IMR-90 (cell line): ENCODE results near the gene APP. TPM values are rescaled to one million over a fixed set of nuclear protein-coding genes. Genes with fewer than 3 reads are reported as not detected.

Experiments
- ATAC-seq: fragments of 200-7000 bp; cut with Tn5 transposase; 2 replicates; pipeline ENCODE4 v1.9.1; 2020; ENCODE audit warnings: low read depth, mild to moderate bottlenecking, moderate library complexity
- BruUV-seq: library from RNA; stranded (reverse); fragments of 400-500 nt; replicated peaks from 2 replicates; lab custom pipeline; 2021; lab: Mats Ljungman, UMichigan
- CTCF ChIA-PET: fragments of 300-600 bp; formaldehyde crosslinking; extraction: SDS; loops from one replicate; lab custom pipeline; 2021; ENCODE audit warnings: antibody characterized with exemption; lab: Yijun Ruan, JAX
- POLR2A ChIA-PET: fragments of 300-600 bp; sonication (Branson Sonifier 250); formaldehyde crosslinking; loops from one replicate; lab custom pipeline; 2022; ENCODE audit warnings: antibody characterized with exemption; ENCODE audit not compliant: unreplicated experiment; lab: Charles Lee
- DNase-seq: peaks from one replicate; pipeline ENCODE4 v3.0.0; 2013
- H2AFZ ChIP-seq: replicated peaks from 2 replicates; pipeline ENCODE3; 2013; ENCODE audit warnings: low read length, mild to moderate bottlenecking; ENCODE audit not compliant: poor library complexity
- H2AK5ac ChIP-seq: 2 replicates; pipeline ENCODE4 v1.6.1; 2013; ENCODE audit warnings: low read depth, low read length, inconsistent platforms
- H2AK9ac ChIP-seq: replicated peaks from 2 replicates; pipeline ENCODE3; 2013; ENCODE audit warnings: mild to moderate bottlenecking, low read depth, low read length, moderate library complexity; ENCODE audit not compliant: poor library complexity
- H2BK120ac ChIP-seq: 2 replicates; pipeline ENCODE4 v1.6.1; 2013; ENCODE audit warnings: low read depth, low read length, inconsistent platforms
- H2BK15ac ChIP-seq: 3 replicates; pipeline ENCODE4 v1.6.1; 2013; ENCODE audit warnings: low read depth, low read length, inconsistent platforms
- H2BK20ac ChIP-seq: 2 replicates; pipeline ENCODE4 v1.6.1; 2013; ENCODE audit warnings: low read depth, mild to moderate bottlenecking, inconsistent platforms, low read length, moderate library complexity
- H2BK5ac ChIP-seq: 2 replicates; pipeline ENCODE4 v1.6.1; 2013; ENCODE audit warnings: mild to moderate bottlenecking, low read depth, low read length, inconsistent platforms; ENCODE audit not compliant: poor library complexity, severe bottlenecking
- H3K14ac ChIP-seq: replicated peaks from 2 replicates; pipeline ENCODE4 v1.6.1; 2013; ENCODE audit warnings: low read depth, low read length, inconsistent platforms
- H3K18ac ChIP-seq: 2 replicates; pipeline ENCODE4 v1.6.1; 2013; ENCODE audit warnings: low read depth, low read length, control low read depth
- H3K23ac ChIP-seq: 2 replicates; pipeline ENCODE4 v1.6.1; 2013; ENCODE audit warnings: low read depth, low read length, inconsistent platforms
- H3K27ac ChIP-seq: 2 replicates; pipeline ENCODE4 v1.5.1; 2013; ENCODE audit warnings: mild to moderate bottlenecking, control low read depth, low read length; ENCODE audit not compliant: insufficient read depth
- H3K27me3 ChIP-seq: 2 replicates; pipeline ENCODE4 v1.6.1; 2013; ENCODE audit warnings: low read length; ENCODE audit not compliant: control insufficient read depth, insufficient read depth
- H3K36me3 ChIP-seq: 2 replicates; pipeline ENCODE4 v1.6.1; 2013; ENCODE audit warnings: low read length, mixed read lengths; ENCODE audit not compliant: control insufficient read depth, insufficient read depth
- H3K4ac ChIP-seq: 2 replicates; pipeline ENCODE4 v1.6.1; 2013; ENCODE audit warnings: low read depth, low read length, inconsistent platforms
- H3K4me1 ChIP-seq: 2 replicates; pipeline ENCODE4 v1.6.1; 2013; ENCODE audit warnings: low read length, mixed read lengths; ENCODE audit not compliant: control insufficient read depth, insufficient read depth
- H3K4me2 ChIP-seq: 2 replicates; pipeline ENCODE4 v1.6.1; 2013; ENCODE audit warnings: low read depth, mild to moderate bottlenecking, control low read depth, low read length, moderate library complexity
- H3K4me3 ChIP-seq: 2 replicates; pipeline ENCODE4 v1.5.1; 2013; ENCODE audit warnings: low read depth, mild to moderate bottlenecking, control low read depth, low read length, moderate library complexity; ENCODE audit not compliant: insufficient read depth
- H3K56ac ChIP-seq: 2 replicates; pipeline ENCODE4 v1.6.1; 2013; ENCODE audit warnings: low read length, inconsistent platforms; ENCODE audit not compliant: insufficient read depth; ENCODE audit errors: extremely low read depth
- H3K79me1 ChIP-seq, 2 experiments: 2 replicates each; pipeline ENCODE4 v1.6.1; 2013; ENCODE audit warnings: low read length in 2 of 2, inconsistent platforms in 1 of 2, low read depth in 1 of 2
- H3K9ac ChIP-seq: 2 replicates; pipeline ENCODE4 v1.6.1; 2013; ENCODE audit warnings: low read depth, low read length, control low read depth
- H3K9me1 ChIP-seq: 2 replicates; pipeline ENCODE4 v1.6.1; 2013; ENCODE audit warnings: low read length, inconsistent platforms; ENCODE audit not compliant: insufficient read depth
- H3K9me3 ChIP-seq: 2 replicates; pipeline ENCODE4 v1.6.1; 2013; ENCODE audit warnings: low read length; ENCODE audit not compliant: control insufficient read depth, insufficient read depth
- H4K20me1 ChIP-seq: 2 replicates; pipeline ENCODE4 v1.6.1; 2013; ENCODE audit warnings: low read length, inconsistent platforms; ENCODE audit not compliant: insufficient read depth
- H4K5ac ChIP-seq: 2 replicates; pipeline ENCODE4 v1.6.1; 2013; ENCODE audit warnings: mild to moderate bottlenecking, low read depth, low read length, control low read depth
- H4K8ac ChIP-seq, 2 experiments: 2 replicates each; pipeline ENCODE4 v1.6.1; 2013; ENCODE audit warnings: low read depth in 2 of 2, low read length in 2 of 2, control low read depth in 1 of 2, inconsistent platforms in 1 of 2
- H4K91ac ChIP-seq: 2 replicates; pipeline ENCODE4 v1.6.1; 2013; ENCODE audit warnings: low read depth, low read length, inconsistent platforms; ENCODE audit not compliant: insufficient read depth
- BHLHE40 ChIP-seq: fragments of 150-350 bp; IDR thresholded peaks from 2 replicates; pipeline ENCODE4 v1.6.1; 2016; ENCODE audit warnings: mild to moderate bottlenecking, low read depth, low read length
- CEBPB ChIP-seq: IDR thresholded peaks from 2 replicates; pipeline ENCODE4 v1.6.1; 2012; ENCODE audit warnings: low read depth, low read length, improper control_type of control experiment
- CHD1 ChIP-seq: IDR thresholded peaks from 2 replicates; pipeline ENCODE4 v1.6.1; 2012; ENCODE audit warnings: low read depth, low read length, improper control_type of control experiment
- CTCF ChIP-seq: conservative IDR thresholded peaks from 2 replicates; pipeline ENCODE4 v1.5.1; 2012; ENCODE audit warnings: mild to moderate bottlenecking, low read depth, low read length, improper control_type of control experiment
- ELK1 ChIP-seq: fragments of 150-350 bp; IDR thresholded peaks from 2 replicates; pipeline ENCODE4 v1.6.1; 2016; ENCODE audit warnings: low read depth, mild to moderate bottlenecking, low read length, moderate library complexity, borderline replicate concordance
- FOS ChIP-seq: fragments of 150-350 bp; IDR thresholded peaks from 2 replicates; pipeline ENCODE4 v1.6.1; 2016; ENCODE audit warnings: low read depth, low read length
- MAFK ChIP-seq: IDR thresholded peaks from 2 replicates; pipeline ENCODE4 v1.6.1; 2012; ENCODE audit warnings: low read depth, low read length, improper control_type of control experiment
- MAZ ChIP-seq: IDR thresholded peaks from 2 replicates; pipeline ENCODE4 v1.6.1; 2012; ENCODE audit warnings: low read depth, mild to moderate bottlenecking, low read length, improper control_type of control experiment, moderate library complexity, borderline replicate concordance
- MXI1 ChIP-seq: IDR thresholded peaks from 2 replicates; pipeline ENCODE4 v1.6.1; 2012; ENCODE audit warnings: low read depth, mild to moderate bottlenecking, low read length, moderate library complexity, borderline replicate concordance
- NFE2L2 ChIP-seq: fragments of 150-350 bp; IDR thresholded peaks from 2 replicates; pipeline ENCODE4 v1.6.1; 2016; ENCODE audit warnings: low read depth, mild to moderate bottlenecking, low read length
- POLR2A ChIP-seq: IDR thresholded peaks from 2 replicates; pipeline ENCODE4 v1.6.1; 2012; ENCODE audit warnings: mild to moderate bottlenecking, low read depth, low read length
- RAD21 ChIP-seq: IDR thresholded peaks from 2 replicates; pipeline ENCODE4 v1.6.1; 2012; ENCODE audit warnings: low read length, improper control_type of control experiment
- RCOR1 ChIP-seq: IDR thresholded peaks from 2 replicates; pipeline ENCODE4 v1.6.1; 2012; ENCODE audit warnings: mild to moderate bottlenecking, low read length, improper control_type of control experiment; ENCODE audit not compliant: insufficient replicate concordance
- RFX5 ChIP-seq: IDR thresholded peaks from 2 replicates; pipeline ENCODE4 v1.8.0; 2012; ENCODE audit warnings: low read depth, mild to moderate bottlenecking, low read length, moderate library complexity
- SMC3 ChIP-seq: fragments of 150-350 bp; IDR thresholded peaks from 2 replicates; pipeline ENCODE4 v1.6.1; 2016; ENCODE audit warnings: low read depth, mild to moderate bottlenecking, antibody characterized with exemption, low read length, moderate library complexity
- USF2 ChIP-seq: fragments of 150-350 bp; IDR thresholded peaks from 2 replicates; pipeline ENCODE4 v1.6.1; 2017; ENCODE audit warnings: mild to moderate bottlenecking, antibody characterized with exemption, low read length, low read depth
- WGBS, 2 experiments: methylation state at CpG; one replicate each; pipeline versions ENCODE4 v1.1.5 to v1.1.7; 2013; ENCODE audit warnings: missing lambda C conversion rate in 2 of 2; ENCODE audit not compliant: insufficient read length in 1 of 2; ENCODE audit errors: extremely low coverage in 2 of 2; 5-methylcytosine and 5-hydroxymethylcytosine counted together
- dilution Hi-C: fragments of 300-500 bp; cut with HindIII; formaldehyde crosslinking; loops from one replicate; pipeline ENCODE4 v1.14.3; 2018; ENCODE audit warnings: low sequenced_read_pairs; ENCODE audit not compliant: unreplicated experiment
- in situ Hi-C: fragments of 300-500 bp; cut with MboI; formaldehyde crosslinking; loops from 3 replicates; pipeline ENCODE4 v1.14.3; 2019; ENCODE audit warnings: low sequenced_read_pairs, inconsistent platforms, mixed read lengths
- intact Hi-C: fragments of 100-400 bp; cut with micrococcal nuclease; formaldehyde crosslinking; loops from 2 replicates; pipeline ENCODE4 v1.10.0; 2022
- polyA plus RNA-seq, 3 experiments: library from polyadenylated mRNA; depleted of rRNA; stranded (reverse); fragments of >200 nt; gene quantifications; 2 replicates each; pipeline ENCODE4 v1.2.3, GENCODE V29; 2012; ENCODE audit warnings: low replicate concordance in 1 of 3
- total RNA-seq: library from RNA; depleted of rRNA; stranded (reverse); fragments of >200 nt; gene quantifications from 2 replicates; pipeline ENCODE4 v1.2.3, GENCODE V29; 2012

Gene APP
- total and polyA plus RNA-seq, 2 of the 4 experiments (the other 2 are of a cell fraction): 191 to 530 TPM

- TF ChIP-seq CTCF: no peak
- no peak for TF ChIP-seq CHD1
- no peak for TF ChIP-seq MXI1
- TF ChIP-seq MAZ: no peak
- no peak for TF ChIP-seq CEBPB
- no peak for TF ChIP-seq RAD21
- no peak for TF ChIP-seq RCOR1
- TF ChIP-seq FOS: no peak
- TF ChIP-seq RFX5: no peak
- TF ChIP-seq BHLHE40: no peak
- no peak for TF ChIP-seq USF2
- TF ChIP-seq ELK1: no peak
- TF ChIP-seq MAFK: no peak
- no peak for TF ChIP-seq SMC3
- no peak for TF ChIP-seq NFE2L2
- no peak for TF ChIP-seq POLR2A
- Histone ChIP-seq H3K9ac (no peak overlapping the region), H3K79me1 (peaks cover 4 to 7% of the 10 kb centered on the region in 2 experiments; a peak in 2 of 4 replicates), H3K4me2 (no peak overlapping the region), H3K9me1 (0 out of 2 replicates have a peak, but pooled peaks cover 3% of the 10 kb centered on the region), H3K27ac (no peak overlapping the region), H4K5ac (no peak overlapping the region), H2AFZ (no peak overlapping the region), H3K27me3 (no peaks in the 10 kb centered on the region), H4K20me1 (no peaks in the 10 kb centered on the region), H3K36me3 (peaks cover 7% of the 10 kb centered on the region), H2BK20ac (no peak overlapping the region), H2BK15ac (no peak overlapping the region), H3K23ac (no peak overlapping the region), H3K4ac (no peak overlapping the region), H3K9me3 (no peaks in the 10 kb centered on the region), H3K4me3 (no peak overlapping the region), H3K56ac (no peak overlapping the region), H2AK9ac (no peak overlapping the region), H3K4me1 (no peaks in the 10 kb centered on the region), H4K91ac (no peak overlapping the region), H2BK120ac (no peak overlapping the region), H4K8ac (no peak overlapping the region), H2AK5ac (no peak overlapping the region), H3K18ac (no peak overlapping the region), H2BK5ac (no peak overlapping the region), H3K14ac (no peak overlapping the region)
- intact Hi-C loops (no loop called here), dilution Hi-C loops (no loop called here), in situ Hi-C loops (no loop called here)
- BruUV-seq: no TSS peak
- POLR2A ChIA-PET: no interaction called here
- DNase-seq (no peak), ATAC-seq (no peak)
- CTCF ChIA-PET: no interaction called here
- WGBS, 2 experiments: no CpG with 5 or more reads among the region's 1 CpG
These were observed 175.8 kb downstream of the APP start for GRCh38 chr21:25994758-25995163.
